Loucy (cell line): Measurements from ENCODE around the gene IGSF8.

Source experiments
- H2AFZ ChIP-seq: fragments of 200-600 bp; sonication (generic); 2 replicates; pipeline ENCODE4 v1.6.0; 2016; ENCODE audit warnings: antibody characterized with exemption, mild to moderate bottlenecking, low read length, moderate library complexity
- H3F3A ChIP-seq: fragments of 200-600 bp; 2 replicates; pipeline ENCODE4 v1.6.0; 2016; ENCODE audit warnings: antibody characterized with exemption, low read depth, mild to moderate bottlenecking
- H3K27me3 ChIP-seq: fragments of 200-600 bp; sonication (generic); 2 replicates; pipeline ENCODE4 v1.6.1; 2014; ENCODE audit warnings: low read length, mild to moderate bottlenecking; ENCODE audit not compliant: insufficient read depth, poor library complexity, severe bottlenecking
- H3K36me3 ChIP-seq: fragments of 200-600 bp; sonication (generic); 2 replicates; pipeline ENCODE4 v1.6.1; 2016; ENCODE audit warnings: low read length; ENCODE audit not compliant: insufficient read depth
- H3K4me1 ChIP-seq: fragments of 200-600 bp; sonication (generic); 2 replicates; pipeline ENCODE4 v1.5.1; 2014; ENCODE audit warnings: low read length, mild to moderate bottlenecking; ENCODE audit not compliant: insufficient read depth, poor library complexity, severe bottlenecking
- H3K4me2 ChIP-seq: fragments of 200-600 bp; sonication (generic); 2 replicates; pipeline ENCODE4 v1.6.0; 2014; ENCODE audit warnings: antibody characterized with exemption, low read length, low read depth, mild to moderate bottlenecking; ENCODE audit not compliant: poor library complexity, severe bottlenecking
- H3K4me3 ChIP-seq: fragments of 200-600 bp; sonication (generic); 2 replicates; pipeline ENCODE4 v1.5.1; 2014; ENCODE audit warnings: low read length, mild to moderate bottlenecking, mixed read lengths; ENCODE audit not compliant: poor library complexity, severe bottlenecking
- H3K79me2 ChIP-seq: fragments of 200-600 bp; sonication (generic); 2 replicates; pipeline ENCODE4 v1.6.1; 2014; ENCODE audit warnings: low read length; ENCODE audit not compliant: insufficient read depth
- H3K9ac ChIP-seq: fragments of 200-600 bp; sonication (generic); 2 replicates; pipeline ENCODE4 v1.6.0; 2014; ENCODE audit warnings: mild to moderate bottlenecking, low read depth, low read length, moderate library complexity; ENCODE audit not compliant: poor library complexity, severe bottlenecking
- H3K9me2 ChIP-seq: fragments of 200-600 bp; sonication (generic); replicated peaks from 2 replicates; pipeline ENCODE4 v1.6.1; 2016; ENCODE audit warnings: low read depth, low read length, mixed read lengths
- H3K9me3 ChIP-seq: fragments of 200-600 bp; sonication (generic); 2 replicates; pipeline ENCODE4 v1.6.1; 2014; ENCODE audit warnings: mild to moderate bottlenecking, antibody characterized with exemption, low read length, low read depth; ENCODE audit not compliant: insufficient read depth
- H4K20me1 ChIP-seq: fragments of 200-600 bp; sonication (generic); 2 replicates; pipeline ENCODE4 v1.6.0; 2014; ENCODE audit warnings: antibody characterized with exemption, low read length, mild to moderate bottlenecking; ENCODE audit not compliant: insufficient read depth, poor library complexity, severe bottlenecking
- EZH2phosphoT487 ChIP-seq: fragments of 200-600 bp; IDR thresholded peaks from 2 replicates; pipeline ENCODE4 v1.6.1; 2018; ENCODE audit warnings: antibody characterized with exemption, mild to moderate bottlenecking, moderate library complexity, borderline replicate concordance
- TF ChIP-seq, protein P1 (sequence below): fragments of 200-600 bp; sonication (generic); conservative IDR thresholded peaks from 2 replicates; pipeline ENCODE4 v1.5.1; 2014; ENCODE audit warnings: mild to moderate bottlenecking, antibody characterized with exemption, low read length

Gene IGSF8

DNA sequence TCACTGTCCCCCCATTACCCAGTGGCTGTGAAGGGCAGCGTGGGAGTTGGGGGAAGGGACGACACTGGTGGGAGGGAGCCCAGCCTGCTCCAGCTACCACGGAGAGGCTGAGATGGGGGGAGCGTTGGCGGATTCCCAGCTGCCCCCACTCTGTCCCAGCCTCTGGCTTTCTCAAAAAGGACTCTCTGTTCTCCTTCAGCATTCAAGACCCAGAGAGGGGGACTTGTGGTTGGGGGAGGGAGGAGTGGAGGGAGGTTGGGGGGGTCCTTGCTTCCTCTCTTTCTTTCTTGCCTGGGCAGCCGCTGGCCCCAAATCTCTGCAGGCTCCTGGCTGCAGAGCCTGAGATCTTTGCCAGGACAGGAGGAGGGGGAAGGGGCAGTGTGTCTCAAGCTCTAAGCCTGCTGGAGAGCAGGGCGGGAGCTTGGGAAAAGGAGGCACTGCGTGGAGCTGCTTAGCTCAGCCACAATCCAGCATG, 19.3 kb upstream of the IGSF8 start:
- Histone ChIP-seq H3K79me2 (no peaks in the 10 kb centered on the region), H3K36me3 (no peaks in the 10 kb centered on the region), H3K4me1 (no peaks in the 10 kb centered on the region), H3K4me3 (no peak overlapping the region), H2AFZ (no peak overlapping the region), H3F3A (no peaks in the 10 kb centered on the region), H3K9me2 (no peaks in the 10 kb centered on the region), H3K4me2 (no peak overlapping the region), H3K9me3 (no peaks in the 10 kb centered on the region), H3K9ac (no peak overlapping the region), H3K27me3 (no peaks in the 10 kb centered on the region), H4K20me1 (no peaks in the 10 kb centered on the region)
- no peak for TF ChIP-seq EZH2phosphoT487
- TF ChIP-seq, protein P1, sequence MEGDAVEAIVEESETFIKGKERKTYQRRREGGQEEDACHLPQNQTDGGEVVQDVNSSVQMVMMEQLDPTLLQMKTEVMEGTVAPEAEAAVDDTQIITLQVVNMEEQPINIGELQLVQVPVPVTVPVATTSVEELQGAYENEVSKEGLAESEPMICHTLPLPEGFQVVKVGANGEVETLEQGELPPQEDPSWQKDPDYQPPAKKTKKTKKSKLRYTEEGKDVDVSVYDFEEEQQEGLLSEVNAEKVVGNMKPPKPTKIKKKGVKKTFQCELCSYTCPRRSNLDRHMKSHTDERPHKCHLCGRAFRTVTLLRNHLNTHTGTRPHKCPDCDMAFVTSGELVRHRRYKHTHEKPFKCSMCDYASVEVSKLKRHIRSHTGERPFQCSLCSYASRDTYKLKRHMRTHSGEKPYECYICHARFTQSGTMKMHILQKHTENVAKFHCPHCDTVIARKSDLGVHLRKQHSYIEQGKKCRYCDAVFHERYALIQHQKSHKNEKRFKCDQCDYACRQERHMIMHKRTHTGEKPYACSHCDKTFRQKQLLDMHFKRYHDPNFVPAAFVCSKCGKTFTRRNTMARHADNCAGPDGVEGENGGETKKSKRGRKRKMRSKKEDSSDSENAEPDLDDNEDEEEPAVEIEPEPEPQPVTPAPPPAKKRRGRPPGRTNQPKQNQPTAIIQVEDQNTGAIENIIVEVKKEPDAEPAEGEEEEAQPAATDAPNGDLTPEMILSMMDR, result no peak

DNA sequence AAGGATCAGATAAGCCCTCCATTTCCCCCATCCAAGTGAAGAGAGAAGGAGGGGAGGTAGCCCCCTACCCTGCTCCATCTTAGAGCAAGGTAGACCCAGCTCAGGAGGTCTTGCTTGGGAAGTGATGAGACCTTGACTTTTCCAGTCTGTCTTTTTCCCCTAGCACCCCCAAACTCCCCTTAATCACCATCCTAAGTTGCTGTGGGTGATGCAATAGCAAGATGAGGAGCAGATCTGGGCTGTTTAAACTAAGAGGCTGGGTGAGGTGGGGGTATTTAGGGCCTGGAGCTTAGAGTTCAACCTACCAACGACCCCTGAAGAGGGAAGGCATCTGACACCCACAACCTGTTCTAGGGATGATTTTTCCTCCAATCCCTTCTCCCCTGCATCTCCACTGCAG, 18.9 kb upstream of the IGSF8 start:
- Histone ChIP-seq H4K20me1 (no peaks in the 10 kb centered on the region), H2AFZ (no peak overlapping the region), H3K36me3 (no peaks in the 10 kb centered on the region), H3K9ac (no peak overlapping the region), H3K4me3 (no peak overlapping the region), H3K9me3 (no peaks in the 10 kb centered on the region), H3K79me2 (no peaks in the 10 kb centered on the region), H3K4me2 (no peak overlapping the region), H3K9me2 (no peaks in the 10 kb centered on the region), H3K27me3 (no peaks in the 10 kb centered on the region), H3F3A (no peaks in the 10 kb centered on the region), H3K4me1 (no peaks in the 10 kb centered on the region)
- no peak for TF ChIP-seq EZH2phosphoT487
- TF ChIP-seq, protein P1, result no peak

DNA sequence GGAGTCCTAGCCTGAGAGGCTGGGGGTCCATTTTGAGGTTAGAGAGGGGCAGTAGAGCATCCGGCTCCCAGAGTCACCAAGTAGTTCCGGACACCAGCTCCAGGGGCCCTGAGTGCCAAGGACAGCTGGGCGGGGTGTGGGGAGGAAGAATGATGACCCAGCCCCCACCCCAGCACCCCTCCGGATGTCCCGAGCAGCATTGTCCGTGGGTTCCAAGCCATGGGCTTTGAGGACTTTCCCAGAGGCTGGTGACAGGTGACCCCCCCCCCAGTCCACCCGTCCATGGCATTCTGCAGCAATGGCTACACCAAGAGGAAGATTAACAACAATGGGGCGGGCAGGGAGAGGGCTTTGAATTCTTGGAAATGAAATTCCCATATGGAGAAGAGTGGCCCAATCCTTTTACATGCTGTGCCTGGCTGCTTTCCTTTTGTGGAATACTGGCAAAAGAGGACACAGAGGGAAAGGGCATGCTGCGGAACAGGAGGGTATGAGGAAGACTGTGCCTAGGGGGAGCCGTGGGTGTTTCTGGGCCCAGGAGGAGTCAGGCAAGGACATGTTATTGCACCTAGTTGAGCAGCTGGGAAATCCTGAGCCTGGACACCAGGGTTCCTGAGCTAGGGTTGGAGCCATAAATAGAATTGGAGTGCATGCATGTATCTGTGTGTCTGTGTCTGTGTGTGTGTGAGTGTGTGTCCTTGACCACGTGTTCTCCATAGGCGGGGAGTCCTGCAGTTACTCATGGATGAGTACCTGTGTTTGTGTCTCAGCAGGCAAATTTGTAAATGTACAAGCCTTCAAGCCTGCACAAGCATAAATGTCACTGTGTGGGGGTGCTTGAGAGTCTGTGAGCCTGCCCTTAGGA, 18.1 kb upstream of the IGSF8 start:
- TF ChIP-seq EZH2phosphoT487, result no peak
- TF ChIP-seq, protein P1, result no peak
- Histone ChIP-seq H2AFZ (no peak overlapping the region), H3K4me1 (no peaks in the 10 kb centered on the region), H3K4me2 (no peak overlapping the region), H3K9ac (no peak overlapping the region), H3K9me2 (no peaks in the 10 kb centered on the region), H3K4me3 (no peak overlapping the region), H3F3A (no peaks in the 10 kb centered on the region), H3K36me3 (no peaks in the 10 kb centered on the region), H4K20me1 (no peaks in the 10 kb centered on the region), H3K9me3 (no peaks in the 10 kb centered on the region), H3K27me3 (no peaks in the 10 kb centered on the region), H3K79me2 (no peaks in the 10 kb centered on the region)
